Activated T-helper 1 cell treated with Interleukin-2 at 50 U/mL for 16 hours (primary cell): Measurements from ENCODE around the gene ZMAT2.
"Not testable (repeated sequence)": the region's sequence is repeated elsewhere in the genome, so short reads cannot be mapped to it uniquely, and the experiment has no call there.

Experiments
- DNase-seq: peaks from one replicate; pipeline ENCODE4 v3.0.0-alpha.2; 2020; ENCODE audit warnings: low read depth

ZMAT2 gene

GRCh38 chr5:140700177-140701144 is at the start of gene ZMAT2:
ZMAT2 (plus strand) TSS chr5:140700447; CDS start chr5:140700461, 14 bp downstream.
- DNase-seq, result peak; percentile 85

- no peak for DNase-seq
These were observed 41.4 kb upstream of the ZMAT2 start for GRCh38 chr5:140658870-140659269.

GRCh38 chr5:140660371-140660770 is 39.9 kb upstream of the ZMAT2 start:
- not testable (repeated sequence) for DNase-seq

- DNase-seq, result no peak
These were observed 36.3 kb upstream of the ZMAT2 start for GRCh38 chr5:140664030-140664358.

GRCh38 chr5:140664359-140665119 is 35.7 kb upstream of the ZMAT2 start, which contains the start of gene WDR55:
WDR55 (plus strand) TSS chr5:140664904; CDS start chr5:140664913, 9 bp downstream.
- peak; percentile 94 for DNase-seq

- DNase-seq, result not testable (repeated sequence)
These were observed 29.2 kb upstream of the ZMAT2 start for GRCh38 chr5:140671035-140671434.

- DNase-seq, result no peak
These were observed 28.6 kb upstream of the ZMAT2 start for GRCh38 chr5:140671472-140672125.

GRCh38 chr5:140672455-140673186 is 27.6 kb upstream of the ZMAT2 start:
- no peak for DNase-seq

GRCh38 chr5:140673187-140673976 is 26.9 kb upstream of the ZMAT2 start, which contains the start of gene DND1:
DND1 (minus strand) TSS chr5:140673576; CDS start chr5:140673542, 34 bp downstream.
- no peak for DNase-seq

- no peak for DNase-seq
These were observed 26.0 kb upstream of the ZMAT2 start for GRCh38 chr5:140674211-140674610.

- no peak for DNase-seq
These were observed 25.6 kb upstream of the ZMAT2 start for GRCh38 chr5:140674629-140675028.

- no peak for DNase-seq
These were observed 22.3 kb upstream of the ZMAT2 start for GRCh38 chr5:140677947-140678346.

GRCh38 chr5:140678993-140679392 is 21.3 kb upstream of the ZMAT2 start:
- DNase-seq, result no peak

GRCh38 chr5:140690376-140690932 is 9.8 kb upstream of the ZMAT2 start:
- DNase-seq, result no peak

- DNase-seq, result peak; percentile 75
These were observed 9.0 kb upstream of the ZMAT2 start, which contains the start of the genes HARS1 and HARS2 for GRCh38 chr5:140690941-140691924. HARS1 (minus strand) TSS chr5:140691370; CDS start chr5:140691304, 66 bp downstream. HARS2 (plus strand) TSS chr5:140691455; CDS start chr5:140691649, 194 bp downstream.

GRCh38 chr5:140694276-140694675 is 6.0 kb upstream of the ZMAT2 start:
- DNase-seq, result no peak

- no peak for DNase-seq
These were observed 3.3 kb upstream of the ZMAT2 start for GRCh38 chr5:140696891-140697492.

- no peak for DNase-seq
These were observed 7.6 kb downstream of the ZMAT2 start for GRCh38 chr5:140707812-140708211.
